Large intestine (tissue), 3 donors: Measurements from ENCODE around the gene AFAP1. TPM values are rescaled to one million over a fixed set of nuclear protein-coding genes. Genes with fewer than 3 reads are reported as not detected.
A peak's percentile ranks its signal among the peaks of the same experiment; 100 is the strongest.

ENCODE experiments used
- DNase-seq, 2 donors: peaks; one replicate each; pipeline versions ENCODE4 v3.0.0 to v3.0.0-alpha.2; 2013
- H3K27ac ChIP-seq: one replicate; pipeline ENCODE4 v1.5.1; 2013; ENCODE audit warnings: low read length
- H3K27me3 ChIP-seq: 2 replicates; pipeline ENCODE4 v1.6.1; 2013; ENCODE audit warnings: low read length; ENCODE audit not compliant: control insufficient read depth, insufficient read depth
- H3K36me3 ChIP-seq: 2 replicates; pipeline ENCODE4 v1.6.1; 2013; ENCODE audit warnings: low read length; ENCODE audit not compliant: control insufficient read depth, insufficient read depth
- H3K4me1 ChIP-seq: one replicate; pipeline ENCODE4 v1.6.1; 2013; ENCODE audit warnings: low read length; ENCODE audit not compliant: control insufficient read depth, insufficient read depth
- H3K4me3 ChIP-seq: one replicate; pipeline ENCODE4 v1.5.1; 2013; ENCODE audit warnings: low read length
- H3K9me3 ChIP-seq: one replicate; pipeline ENCODE4 v1.6.1; 2013; ENCODE audit warnings: mild to moderate bottlenecking, low read depth, low read length, moderate library complexity; ENCODE audit not compliant: control insufficient read depth
- WGBS: methylation state at CpG from one replicate; pipeline ENCODE4 v1.1.5; 2013; ENCODE audit warnings: low lambda C conversion rate; ENCODE audit not compliant: insufficient coverage; 5-methylcytosine and 5-hydroxymethylcytosine counted together
- polyA plus RNA-seq: library from polyadenylated mRNA; unstranded; fragments of 120-200 nt; gene quantifications from one replicate; pipeline ENCODE4 v1.2.1, GENCODE V29; 2013

Gene AFAP1
- polyA plus RNA-seq, 1 donor, result 19.3 TPM

GRCh38 chr4:7787067-7787466, 152.6 kb downstream of the AFAP1 start:
- no CpG with 5 or more reads among the region's 15 CpGs for WGBS
- Histone ChIP-seq H3K4me1 (no peaks in the 10 kb centered on the region), H3K27me3 (no peaks in the 10 kb centered on the region), H3K36me3 (peaks cover 44% of the 10 kb centered on the region), H3K27ac (no peak overlapping the region), H3K9me3 (no peaks in the 10 kb centered on the region), H3K4me3 (no peak overlapping the region)
- no peak for DNase-seq

GRCh38 chr4:7786517-7786916, 153.1 kb downstream of the AFAP1 start:
- no peak overlapping the region for H3K4me3 ChIP-seq
- H3K4me1 ChIP-seq, result no peaks in the 10 kb centered on the region
- peaks cover 44% of the 10 kb centered on the region for H3K36me3 ChIP-seq
- WGBS, result 100% methylated on average over 1 of the region's 10 CpGs
- H3K9me3 ChIP-seq, result no peaks in the 10 kb centered on the region
- H3K27ac ChIP-seq, result no peak overlapping the region
- DNase-seq, result no peak
- H3K27me3 ChIP-seq, result no peaks in the 10 kb centered on the region

GRCh38 chr4:7786040-7786439, 153.6 kb downstream of the AFAP1 start:
- H3K9me3 ChIP-seq, result no peaks in the 10 kb centered on the region
- no peaks in the 10 kb centered on the region for H3K4me1 ChIP-seq
- WGBS, result no CpG with 5 or more reads among the region's 10 CpGs
- H3K27ac ChIP-seq, result no peak overlapping the region
- DNase-seq, result no peak
- peaks cover 48% of the 10 kb centered on the region for H3K36me3 ChIP-seq
- H3K4me3 ChIP-seq, result no peak overlapping the region
- H3K27me3 ChIP-seq, result no peaks in the 10 kb centered on the region

GRCh38 chr4:7785017-7785416, 154.6 kb downstream of the AFAP1 start:
- DNase-seq, result no peak
- WGBS, result no CpG with 5 or more reads among the region's 11 CpGs
- H3K27ac ChIP-seq, result no peak overlapping the region
- H3K36me3 ChIP-seq, result peaks cover 52% of the 10 kb centered on the region
- H3K9me3 ChIP-seq, result no peaks in the 10 kb centered on the region
- H3K4me1 ChIP-seq, result no peaks in the 10 kb centered on the region
- H3K4me3 ChIP-seq, result no peak overlapping the region
- no peaks in the 10 kb centered on the region for H3K27me3 ChIP-seq

GRCh38 chr4:7784131-7784870, 155.4 kb downstream of the AFAP1 start:
- Histone ChIP-seq H3K36me3 (peaks cover 51% of the 10 kb centered on the region), H3K4me1 (no peaks in the 10 kb centered on the region), H3K27me3 (no peaks in the 10 kb centered on the region), H3K27ac (no peak overlapping the region), H3K4me3 (no peak overlapping the region), H3K9me3 (no peaks in the 10 kb centered on the region)
- DNase-seq, result no peak
- WGBS, result no CpG with 5 or more reads among the region's 14 CpGs

GRCh38 chr4:7783541-7783940, 156.1 kb downstream of the AFAP1 start:
- no peaks in the 10 kb centered on the region for H3K4me1 ChIP-seq
- no peaks in the 10 kb centered on the region for H3K27me3 ChIP-seq
- no CpG with 5 or more reads among the region's 8 CpGs for WGBS
- no peak overlapping the region for H3K27ac ChIP-seq
- peak in 1 of 2 donors; percentile 36 for DNase-seq
- H3K4me3 ChIP-seq, result no peak overlapping the region
- peaks cover 49% of the 10 kb centered on the region for H3K36me3 ChIP-seq
- H3K9me3 ChIP-seq, result no peaks in the 10 kb centered on the region

GRCh38 chr4:7782783-7783182, 156.9 kb downstream of the AFAP1 start:
- no peak overlapping the region for H3K4me3 ChIP-seq
- no peaks in the 10 kb centered on the region for H3K9me3 ChIP-seq
- 85% methylated on average over 4 of the region's 8 CpGs for WGBS
- H3K36me3 ChIP-seq, result peaks cover 56% of the 10 kb centered on the region
- H3K4me1 ChIP-seq, result no peaks in the 10 kb centered on the region
- no peak overlapping the region for H3K27ac ChIP-seq
- H3K27me3 ChIP-seq, result no peaks in the 10 kb centered on the region
- DNase-seq, result no peak

- peaks cover 63% of the 10 kb centered on the region for H3K36me3 ChIP-seq
- no peak for DNase-seq
- H3K27ac ChIP-seq, result no peak overlapping the region
- WGBS, result no CpG with 5 or more reads among the region's 17 CpGs
- no peaks in the 10 kb centered on the region for H3K27me3 ChIP-seq
- H3K9me3 ChIP-seq, result no peaks in the 10 kb centered on the region
- H3K4me3 ChIP-seq, result no peak overlapping the region
- no peaks in the 10 kb centered on the region for H3K4me1 ChIP-seq
These were observed 157.7 kb downstream of the AFAP1 start for GRCh38 chr4:7781993-7782392.

GRCh38 chr4:7781366-7781765, 158.3 kb downstream of the AFAP1 start:
- H3K27ac ChIP-seq, result no peak overlapping the region

GRCh38 chr4:7780751-7781348, 158.8 kb downstream of the AFAP1 start:
- H3K36me3 ChIP-seq, result peaks cover 64% of the 10 kb centered on the region
- H3K27me3 ChIP-seq, result no peaks in the 10 kb centered on the region
- no peaks in the 10 kb centered on the region for H3K4me1 ChIP-seq
- H3K9me3 ChIP-seq, result no peaks in the 10 kb centered on the region
- DNase-seq, result no peak
- WGBS, result 78% methylated on average over 4 of the region's 5 CpGs
- H3K4me3 ChIP-seq, result no peak overlapping the region
- no peak overlapping the region for H3K27ac ChIP-seq

More at GRCh38 chr4:7781366-7781765, 158.3 kb downstream of the AFAP1 start:
- Histone ChIP-seq H3K4me3 (no peak overlapping the region), H3K27me3 (no peaks in the 10 kb centered on the region), H3K4me1 (no peaks in the 10 kb centered on the region), H3K36me3 (peaks cover 62% of the 10 kb centered on the region), H3K9me3 (no peaks in the 10 kb centered on the region)
- WGBS, result no CpG with 5 or more reads among the region's 13 CpGs
- no peak for DNase-seq

GRCh38 chr4:7779432-7779768, 160.3 kb downstream of the AFAP1 start:
- peak overlapping the region; percentile 32 for H3K27ac ChIP-seq
- DNase-seq, result peak in 1 of 2 donors; percentile 20
- 40% methylated on average over 1 of the region's 5 CpGs for WGBS
- H3K27me3 ChIP-seq, result no peaks in the 10 kb centered on the region
- peaks cover 61% of the 10 kb centered on the region for H3K36me3 ChIP-seq
- H3K4me1 ChIP-seq, result no peaks in the 10 kb centered on the region
- H3K4me3 ChIP-seq, result no peak overlapping the region
- H3K9me3 ChIP-seq, result no peaks in the 10 kb centered on the region
